Right renal cortex interstitium (tissue), 3 donors: ENCODE results near the gene IGFLR1. TPM values are rescaled to one million over a fixed set of nuclear protein-coding genes. Genes with fewer than 3 reads are reported as not detected.
"Not testable (repeated sequence)": the region's sequence is repeated elsewhere in the genome, so short reads cannot be mapped to it uniquely, and the experiment has no call there.

Source experiments
- DNase-seq, 3 donors: peaks; one replicate each; pipeline ENCODE4 v3.0.0-alpha.2; 2013; ENCODE audit warnings: low read depth in 3 of 3, low spot score in 2 of 3
- polyA plus RNA-seq, 3 donors: library from polyadenylated mRNA; unstranded; fragments of 120-200 nt; gene quantifications; one replicate each; pipeline ENCODE4 v1.2.1, GENCODE V29; 2013; ENCODE audit not compliant: insufficient read length in 3 of 3

IGFLR1 gene
- polyA plus RNA-seq, 3 donors, result 1.8 to 2.7 (median 2.7) TPM

- DNase-seq, result no peak
Observed at GRCh38 chr19:35777961-35778360, 35.7 kb upstream of the IGFLR1 start.

DNA sequence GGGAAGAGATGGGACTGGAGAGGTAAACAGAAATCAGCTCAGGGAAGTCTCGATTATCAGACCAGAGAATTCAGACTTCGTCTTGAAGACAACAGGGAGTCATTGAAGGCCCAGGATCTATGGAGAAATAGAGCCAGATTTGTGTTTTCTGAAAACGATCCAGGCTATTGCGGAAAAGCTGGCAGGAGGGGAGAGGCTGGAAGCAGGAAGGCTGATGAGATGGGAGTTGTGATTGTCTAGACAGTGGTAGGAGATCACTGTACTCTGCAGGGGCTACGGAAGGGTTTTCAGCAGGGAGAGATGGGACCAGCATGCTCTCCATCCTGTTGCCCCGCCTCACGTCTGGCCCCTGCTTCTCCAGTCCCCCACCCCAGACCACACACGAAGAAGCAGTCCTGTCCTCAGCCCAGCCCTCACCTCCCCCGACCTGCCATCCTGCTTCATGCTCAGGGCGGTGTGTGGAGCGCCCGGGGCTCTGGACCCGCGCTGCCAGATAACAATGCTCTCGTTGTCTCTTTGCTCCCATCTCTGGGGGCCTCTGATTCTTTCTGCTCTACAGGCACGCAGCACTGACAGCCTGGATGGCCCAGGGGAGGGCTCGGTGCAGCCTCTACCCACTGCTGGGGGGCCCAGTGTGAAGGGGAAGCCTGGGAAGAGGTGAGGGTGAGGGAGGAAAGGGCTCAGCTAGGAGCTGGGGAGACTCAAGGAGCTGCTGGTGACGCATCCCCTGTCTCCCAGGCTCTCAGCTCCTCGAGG, 35.0 kb upstream of the IGFLR1 start:
- no peak for DNase-seq

DNA sequence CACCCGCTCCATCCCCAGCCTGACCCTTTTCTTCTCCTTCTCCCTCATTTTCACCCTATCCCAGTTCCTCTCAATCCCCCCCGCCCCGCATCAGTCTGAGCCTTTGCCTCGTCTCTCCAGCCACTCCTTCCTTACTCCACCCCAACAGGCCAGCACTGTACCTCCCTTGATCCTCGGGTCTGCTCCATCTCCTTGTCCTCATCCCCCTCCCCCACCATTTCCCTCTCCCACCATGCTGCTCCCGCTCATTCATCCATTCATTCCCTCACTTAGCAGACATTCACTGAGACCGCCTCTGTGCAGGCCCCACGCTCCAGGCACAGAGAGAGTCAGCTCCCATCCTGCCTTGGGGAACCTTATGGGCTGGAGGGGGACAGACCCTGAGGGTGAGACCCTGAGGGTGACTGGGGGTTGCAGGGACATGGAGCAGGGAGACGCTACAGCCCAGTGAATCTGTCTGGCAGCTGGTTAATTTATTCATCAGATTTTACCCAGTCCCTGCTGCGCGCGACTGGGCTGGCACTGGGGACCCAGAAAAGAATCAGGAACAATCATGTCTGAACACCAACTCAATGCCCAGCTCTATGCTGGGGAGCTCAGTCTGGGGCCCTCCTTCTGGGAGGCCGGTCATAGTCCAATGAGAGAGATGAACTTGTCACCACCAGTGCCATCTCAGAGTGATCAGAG, 34.0 kb upstream of the IGFLR1 start:
- no peak for DNase-seq

DNA sequence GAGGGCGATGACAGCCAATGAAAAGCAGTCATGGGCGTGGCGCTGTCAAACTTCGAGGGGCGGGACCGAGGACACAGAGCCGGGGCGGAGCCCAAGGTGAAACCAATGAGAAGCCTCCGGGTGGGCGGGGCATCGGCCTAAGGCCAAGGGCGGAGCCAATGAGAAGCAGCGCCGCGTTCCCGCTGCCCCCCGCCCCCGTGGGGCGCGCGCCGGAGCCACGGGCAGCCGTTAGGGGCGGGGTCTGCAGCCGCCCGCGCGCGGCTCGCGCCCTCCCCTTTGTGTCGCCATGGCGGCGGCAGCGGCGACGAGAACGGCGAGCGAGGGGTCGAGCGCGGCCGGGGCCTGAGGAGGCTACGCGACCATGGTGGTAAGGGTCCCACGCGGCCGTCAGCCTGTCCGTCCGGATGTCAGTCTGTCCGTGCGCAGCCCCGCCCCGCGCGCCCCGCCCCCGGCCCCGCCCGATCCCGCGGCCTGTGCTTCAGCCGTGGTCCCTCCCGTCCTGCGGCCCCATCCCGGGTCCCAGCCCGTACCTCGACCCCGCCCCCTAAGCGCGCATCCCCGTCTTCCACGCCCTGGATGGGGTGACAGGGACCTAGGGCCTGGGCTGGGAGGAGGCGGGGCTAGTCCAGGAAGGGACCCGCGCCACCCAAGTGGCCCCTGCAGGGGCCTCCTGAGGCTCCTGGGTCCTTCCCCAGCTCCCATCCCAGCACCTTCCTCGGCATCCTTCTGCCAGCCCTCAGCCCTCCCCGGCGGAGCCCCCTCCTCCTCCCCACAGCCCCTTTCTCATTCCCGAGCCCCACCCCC, 33.2 kb upstream of the IGFLR1 start, which contains the start of gene ARHGAP33:
Gene ARHGAP33 (plus strand): TSS at position 267 of the 804 bp plus-strand sequence. CDS start 95 bp downstream, at position 362.
- DNase-seq, result peak; percentile 94 to 97 (median 96)

DNA sequence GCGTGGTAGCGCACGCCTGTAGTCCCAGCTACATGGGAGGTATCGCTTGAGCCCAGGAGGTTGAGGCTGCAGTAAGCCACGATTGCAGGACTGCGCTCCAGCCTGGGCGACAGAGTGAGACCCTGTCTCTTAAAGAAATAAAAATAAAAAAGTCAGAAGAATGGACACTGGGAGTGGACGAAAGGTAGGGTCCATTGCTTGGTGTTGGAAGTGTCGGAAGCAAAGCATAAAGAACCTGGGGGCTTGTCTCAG, 32.7 kb upstream of the IGFLR1 start:
- DNase-seq, result no peak

DNA sequence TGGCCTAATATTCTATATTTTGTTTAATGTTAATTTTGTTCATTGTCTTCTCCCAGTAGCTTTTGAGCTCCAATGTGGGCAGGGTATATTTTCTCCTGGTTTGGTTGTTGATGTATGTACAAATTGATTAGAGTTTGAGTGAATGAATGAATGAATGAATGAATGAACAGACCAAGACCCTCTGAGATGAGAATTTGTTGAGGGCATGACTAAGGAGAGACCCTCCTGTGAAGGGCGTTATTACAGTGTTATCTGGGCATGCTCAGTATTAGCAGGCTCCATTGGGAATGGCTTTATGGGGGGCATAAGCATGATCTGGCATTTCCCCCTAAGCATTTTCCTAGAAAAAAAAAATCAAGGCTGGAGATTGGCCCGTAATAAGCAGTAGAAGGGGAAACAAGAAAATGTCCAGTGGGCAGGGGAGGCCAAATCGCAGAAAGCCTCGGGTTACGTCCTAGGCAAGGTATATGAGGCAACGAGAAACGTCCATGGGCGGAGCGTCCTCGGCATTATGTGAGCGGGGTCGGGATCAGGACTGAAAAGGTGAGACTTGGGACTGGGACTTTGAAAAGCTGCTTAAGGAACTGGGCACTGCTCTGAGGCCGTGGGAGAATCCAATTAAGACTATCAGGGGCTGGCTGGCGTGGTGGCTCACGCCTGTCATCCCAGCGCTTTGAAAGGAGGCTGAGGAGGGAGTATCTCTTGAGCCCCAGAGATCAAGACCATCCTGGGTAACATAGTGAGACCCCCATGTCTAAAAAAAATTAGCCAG, 32.2 kb upstream of the IGFLR1 start:
- no peak for DNase-seq

GRCh38 chr19:35773020-35773806, 31.0 kb upstream of the IGFLR1 start:
- DNase-seq, result no peak

DNA sequence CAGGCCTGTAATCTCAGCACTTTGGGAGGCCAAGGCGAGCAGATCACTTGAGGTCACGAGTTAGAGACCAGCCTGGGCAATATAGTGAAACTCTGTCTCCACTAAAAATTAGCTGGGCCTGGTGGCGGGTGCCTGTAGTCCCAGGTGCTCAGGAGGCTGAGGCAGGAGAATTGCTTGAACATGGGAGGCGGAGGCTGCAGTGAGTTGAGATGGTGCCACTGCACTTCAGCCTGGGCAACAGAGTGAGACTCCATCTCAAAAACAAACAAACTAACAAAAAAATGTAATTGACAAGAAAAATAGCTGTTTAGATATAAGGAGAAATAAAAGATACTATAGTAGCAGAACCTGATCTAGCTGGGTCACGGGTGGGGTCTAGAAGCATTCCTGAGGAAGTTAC, 30.1 kb upstream of the IGFLR1 start:
- not testable (repeated sequence) for DNase-seq

DNA sequence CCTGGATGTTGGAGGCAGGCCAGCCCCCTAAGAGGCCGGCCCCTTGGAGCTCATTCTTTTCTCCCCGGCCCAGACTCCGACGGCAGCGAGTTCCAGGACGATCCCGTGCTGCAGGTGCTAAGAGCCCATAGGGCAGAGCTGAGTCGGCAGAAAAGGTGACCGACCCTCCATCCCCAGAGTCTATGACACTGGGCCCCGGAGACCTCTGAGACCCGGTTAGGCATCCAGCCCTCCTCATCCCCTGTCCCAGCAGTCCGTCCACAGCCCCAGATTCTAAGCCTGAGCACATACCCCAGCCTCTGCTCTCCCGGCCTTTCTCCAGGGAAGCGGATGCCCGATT, 25.8 kb upstream of the IGFLR1 start:
- no peak for DNase-seq

DNA sequence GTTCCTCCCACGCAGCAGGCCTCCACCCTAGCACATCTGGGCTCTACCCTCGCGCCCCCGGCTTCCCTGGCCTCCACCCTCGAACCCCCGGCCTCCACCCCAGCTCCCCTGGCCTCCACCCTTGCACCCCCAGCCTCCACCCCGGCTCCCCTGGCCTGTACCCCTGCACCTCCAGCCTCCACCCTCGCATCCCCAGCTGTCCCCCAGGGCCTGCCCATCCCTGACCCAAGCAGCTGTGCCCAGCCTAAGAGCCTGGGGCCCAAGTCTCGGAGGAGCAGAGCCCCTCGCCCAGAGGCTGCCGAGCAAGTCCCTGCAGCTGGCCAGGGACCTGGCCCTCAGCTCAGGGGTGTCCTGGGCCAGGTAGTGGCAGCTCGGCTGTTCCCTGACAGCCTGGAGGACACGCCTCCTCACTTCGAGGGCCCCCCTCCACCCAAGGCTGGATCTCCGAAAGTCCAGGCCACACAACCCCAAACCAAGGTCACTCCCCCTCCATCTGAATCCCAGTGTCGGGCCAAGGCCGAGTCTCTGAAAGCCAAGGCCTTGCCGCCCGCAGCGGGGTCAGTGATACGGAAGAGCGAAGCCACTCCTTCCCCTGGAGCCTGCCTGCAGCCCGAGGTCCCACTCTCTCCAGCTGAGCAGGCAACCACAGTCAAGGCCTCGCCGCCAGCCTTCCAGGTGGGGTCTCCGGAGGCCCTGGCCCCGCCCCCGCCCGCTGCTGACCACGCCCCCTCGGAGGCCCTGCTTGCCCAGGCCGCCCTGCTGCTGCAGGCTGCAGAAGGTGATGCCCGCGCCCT, 25.2 kb upstream of the IGFLR1 start:
- DNase-seq, result peak in 1 of 3 donors; percentile 56

- DNase-seq, result no peak
Observed at GRCh38 chr19:35766571-35767104, 24.4 kb upstream of the IGFLR1 start.

DNA sequence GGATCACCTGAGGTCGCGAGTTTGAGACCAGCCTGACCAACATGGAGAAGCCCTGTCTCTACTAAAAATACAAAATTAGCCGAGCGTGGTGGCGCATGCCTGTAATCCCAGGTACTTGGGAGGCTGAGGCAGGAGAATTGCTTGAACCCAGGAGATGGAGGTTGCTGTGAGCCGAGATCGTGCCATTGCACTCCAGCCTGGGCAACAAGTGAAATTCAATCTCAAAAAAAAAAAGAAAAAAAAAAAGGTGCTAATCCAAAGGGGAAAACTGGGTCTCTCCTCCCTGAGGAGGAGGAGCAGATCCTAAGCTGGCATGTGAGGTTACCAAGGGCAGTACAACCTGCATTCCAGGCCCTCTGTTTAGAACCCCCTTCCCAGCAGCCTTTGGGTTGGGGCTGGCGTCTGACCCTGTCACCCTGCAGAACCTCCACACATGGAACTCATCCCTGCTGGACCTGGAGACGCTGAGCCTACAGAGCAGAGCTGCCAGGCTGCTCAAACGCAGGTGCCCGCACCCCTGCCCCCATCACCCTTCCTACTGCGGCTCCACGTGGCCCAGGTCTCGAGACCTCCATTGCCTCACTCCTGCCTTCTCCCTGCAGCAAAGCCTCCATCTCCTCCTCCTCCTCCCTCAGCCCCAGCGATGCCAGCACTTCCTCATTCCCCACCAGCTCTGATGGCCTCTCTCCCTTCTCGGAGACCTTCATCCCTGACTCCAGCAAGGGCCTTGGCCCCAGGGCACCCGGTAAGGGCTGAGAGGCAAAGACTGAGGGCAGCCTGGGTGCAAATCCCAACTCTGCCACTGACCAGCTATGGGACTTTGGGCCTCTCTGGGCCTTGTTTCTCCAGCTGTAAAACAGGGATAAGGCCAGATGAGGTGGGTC, 22.4 kb upstream of the IGFLR1 start:
- DNase-seq, result no peak

DNA sequence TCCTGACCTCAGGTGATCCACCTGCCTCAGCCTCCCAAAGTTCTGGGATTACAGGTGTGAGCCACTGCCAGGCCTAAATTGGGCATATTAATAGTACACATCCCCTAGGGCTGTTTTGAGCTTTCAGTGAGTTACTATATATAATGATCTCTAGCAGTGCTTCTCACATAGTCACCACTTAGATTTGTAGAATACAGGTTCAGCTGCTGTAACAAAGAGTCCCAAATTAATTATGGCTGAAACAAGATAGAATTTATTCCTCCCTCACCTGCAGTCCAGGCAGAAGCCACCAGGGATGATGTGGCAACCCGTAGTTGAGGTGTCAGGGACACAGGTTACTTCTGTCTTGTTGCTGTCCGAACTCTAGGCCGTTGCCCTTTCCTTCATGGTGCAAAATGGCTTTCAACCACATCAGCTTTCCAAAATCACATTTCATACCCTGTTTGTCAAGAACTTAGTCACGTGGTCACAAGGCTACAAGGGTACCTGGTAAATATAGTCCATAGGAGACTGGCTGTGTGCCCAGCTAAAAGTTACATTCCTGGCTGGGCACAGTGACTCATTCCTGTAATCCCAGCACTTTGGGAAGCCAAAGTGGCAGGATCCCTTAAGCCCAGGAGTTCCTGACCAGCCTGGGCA, 18.6 kb upstream of the IGFLR1 start:
- DNase-seq, result no peak

GRCh38 chr19:35759697-35760096, 17.4 kb upstream of the IGFLR1 start:
- no peak for DNase-seq

DNA sequence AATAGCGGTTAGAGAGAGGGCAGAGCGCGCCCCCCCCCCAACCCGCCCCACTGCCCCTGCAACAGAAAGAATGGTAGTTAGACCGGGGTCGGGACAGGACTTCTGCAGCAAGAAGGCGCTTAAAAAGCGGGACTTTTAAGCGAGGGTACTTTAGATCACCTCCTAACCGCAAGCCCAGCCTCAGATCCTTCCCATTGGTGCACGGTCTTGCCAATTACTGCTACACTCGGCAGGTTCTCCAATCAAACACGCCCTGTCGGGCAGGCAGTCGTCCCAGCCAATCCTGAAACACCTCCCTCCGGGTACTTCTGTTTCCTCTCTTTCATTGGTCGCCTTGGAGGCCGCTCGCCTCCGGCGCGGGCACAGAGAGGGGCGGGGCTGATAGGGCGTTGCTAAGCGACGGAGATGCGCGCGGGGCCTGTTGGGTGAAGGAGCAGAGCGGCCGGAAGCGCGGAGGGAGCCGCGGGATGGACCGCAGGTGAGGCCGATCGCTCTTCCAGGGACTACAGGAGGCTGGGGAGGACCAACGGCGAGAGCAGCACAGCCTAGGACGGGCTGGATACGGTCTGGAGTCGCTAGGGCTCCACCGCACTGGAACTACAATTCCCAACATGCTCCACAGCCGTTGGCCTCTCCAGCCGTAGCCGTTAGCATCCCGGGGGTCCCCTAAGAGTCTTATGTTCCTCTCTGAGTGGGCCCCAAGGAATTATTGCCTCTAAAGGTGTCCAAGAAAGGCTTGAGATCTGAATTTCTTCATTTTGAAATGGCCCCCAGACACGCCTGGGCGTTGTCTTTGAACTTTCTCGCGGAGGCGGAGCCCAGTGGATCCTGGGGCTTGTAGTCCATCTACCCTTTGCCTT, 15.7 kb upstream of the IGFLR1 start, which contains the start of gene PROSER3:
Gene PROSER3 (plus strand): TSS at position 428 of the 860 bp plus-strand sequence. CDS start 40 bp downstream, at position 468.
- peak; percentile 97 to 99 (median 98) for DNase-seq

DNA sequence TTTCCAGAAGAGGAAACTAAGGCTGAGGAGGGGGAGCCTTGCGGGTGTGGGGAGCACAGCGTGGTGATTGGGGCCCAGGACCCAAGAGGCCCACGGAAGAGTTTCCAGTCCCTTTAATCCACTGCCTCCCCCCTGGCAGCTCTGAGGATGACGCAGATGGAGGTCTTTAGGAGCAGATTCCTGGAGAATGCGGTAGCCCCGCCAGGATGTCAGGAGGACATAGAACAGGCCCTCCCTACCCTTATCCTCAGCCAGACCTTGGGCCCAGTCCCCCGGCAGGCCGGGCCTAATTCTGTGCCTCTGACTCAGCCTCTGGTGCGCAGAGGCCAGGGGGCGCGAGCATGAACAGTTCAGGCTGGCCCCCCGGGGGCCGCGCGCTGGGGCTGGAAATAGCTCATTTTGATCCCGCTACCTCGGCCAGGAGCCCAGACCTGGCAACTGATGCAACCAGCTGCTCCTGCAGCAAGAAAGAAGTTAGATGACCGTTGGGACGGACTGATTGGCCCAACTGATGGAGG, 15.0 kb upstream of the IGFLR1 start:
- DNase-seq, result no peak
